Measurements from ENCODE around the gene SORCS3.

- TF ChIP-seq POLR2A (IDR thresholded peaks at IDR 0.05) (no peak), CTCF (IDR thresholded peaks at IDR 0.05) (no peak)
Observed at GRCh38 chr10:104622175-104622574, 18.9 kb upstream of the SORCS3 start.

All from body of pancreas (tissue), 4 donors.